ENCODE measurements around the gene ERICH3. TPM values are rescaled to one million over a fixed set of nuclear protein-coding genes. Genes with fewer than 3 reads are reported as not detected.

The ERICH3 gene
- total RNA-seq, 4 donors from 2014 or later = not detected

DNA sequence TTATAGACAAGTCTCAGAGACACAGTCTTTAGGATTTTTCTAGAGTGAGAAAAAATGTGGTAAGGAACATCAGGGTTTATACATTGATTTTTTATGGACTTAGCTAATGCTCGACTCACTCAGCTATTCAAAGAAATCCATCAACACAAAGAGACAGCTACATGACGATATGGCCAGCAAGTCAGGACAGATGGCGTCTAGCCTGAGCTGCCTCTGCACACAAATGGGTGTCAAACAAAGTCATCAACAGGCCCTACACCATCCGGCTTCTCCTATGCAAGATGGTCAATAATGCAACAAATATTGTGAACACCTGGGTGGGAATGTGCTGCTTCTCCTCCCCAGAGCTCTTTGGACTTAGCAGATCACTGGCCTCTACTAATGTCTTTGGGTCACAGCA, 13.3 kb upstream of the ERICH3 start:
- intact Hi-C loops (cut with DNase I) = no loop called here
- WGBS, 2 donors = 35 to 59% methylated on average over 4 of the region's 4 CpGs
- Histone ChIP-seq H3K27ac (no peak overlapping the region), H3K4me3 (no peak overlapping the region), H3K4me1 (no peaks in the 10 kb centered on the region), H3K9me3 (no peaks in the 10 kb centered on the region), H3K27me3 (no peaks in the 10 kb centered on the region), H3K36me3 (no peaks in the 10 kb centered on the region)
- TF ChIP-seq, protein P1, sequence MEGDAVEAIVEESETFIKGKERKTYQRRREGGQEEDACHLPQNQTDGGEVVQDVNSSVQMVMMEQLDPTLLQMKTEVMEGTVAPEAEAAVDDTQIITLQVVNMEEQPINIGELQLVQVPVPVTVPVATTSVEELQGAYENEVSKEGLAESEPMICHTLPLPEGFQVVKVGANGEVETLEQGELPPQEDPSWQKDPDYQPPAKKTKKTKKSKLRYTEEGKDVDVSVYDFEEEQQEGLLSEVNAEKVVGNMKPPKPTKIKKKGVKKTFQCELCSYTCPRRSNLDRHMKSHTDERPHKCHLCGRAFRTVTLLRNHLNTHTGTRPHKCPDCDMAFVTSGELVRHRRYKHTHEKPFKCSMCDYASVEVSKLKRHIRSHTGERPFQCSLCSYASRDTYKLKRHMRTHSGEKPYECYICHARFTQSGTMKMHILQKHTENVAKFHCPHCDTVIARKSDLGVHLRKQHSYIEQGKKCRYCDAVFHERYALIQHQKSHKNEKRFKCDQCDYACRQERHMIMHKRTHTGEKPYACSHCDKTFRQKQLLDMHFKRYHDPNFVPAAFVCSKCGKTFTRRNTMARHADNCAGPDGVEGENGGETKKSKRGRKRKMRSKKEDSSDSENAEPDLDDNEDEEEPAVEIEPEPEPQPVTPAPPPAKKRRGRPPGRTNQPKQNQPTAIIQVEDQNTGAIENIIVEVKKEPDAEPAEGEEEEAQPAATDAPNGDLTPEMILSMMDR (IDR thresholded peaks at IDR 0.05) = no peak
- TF ChIP-seq POLR2A (IDR thresholded peaks at IDR 0.05) = no peak
- DNase-seq = no peak

GRCh38 chr1:74684301-74684700, 10.7 kb upstream of the ERICH3 start:
- no peaks in the 10 kb centered on the region for H3K27me3 ChIP-seq
- no peaks in the 10 kb centered on the region for H3K4me1 ChIP-seq
- no peak for DNase-seq
- no peaks in the 10 kb centered on the region for H3K36me3 ChIP-seq
- TF ChIP-seq, protein P1 (IDR thresholded peaks at IDR 0.05) = no peak
- no peak for TF ChIP-seq POLR2A (IDR thresholded peaks at IDR 0.05)
- intact Hi-C loops (cut with DNase I) = no loop called here
- H3K27ac ChIP-seq = no peak overlapping the region
- no peak overlapping the region for H3K4me3 ChIP-seq
- no peaks in the 10 kb centered on the region for H3K9me3 ChIP-seq
- WGBS, 2 donors = 84 to 94% methylated on average over 2 of the region's 2 CpGs

DNA sequence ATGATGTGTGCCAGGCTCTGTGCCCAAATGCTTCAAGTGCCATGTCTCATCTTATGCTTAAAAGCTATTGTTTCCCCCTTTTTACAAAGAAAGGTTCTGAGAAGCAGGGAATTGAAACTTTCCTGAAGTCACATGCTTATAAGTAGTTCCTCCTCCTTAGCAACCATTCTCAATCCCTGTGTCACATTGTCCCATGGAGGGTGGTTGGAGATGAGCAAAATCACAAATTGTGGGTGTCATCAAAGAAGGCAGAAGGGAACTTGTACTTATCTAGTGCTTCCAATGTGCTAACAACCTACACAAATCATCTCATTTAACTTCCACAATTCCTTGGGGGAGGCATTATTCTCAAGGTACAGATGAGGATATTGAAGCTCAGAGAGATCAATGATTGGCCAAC, 10.1 kb upstream of the ERICH3 start:
- no peak overlapping the region for H3K4me3 ChIP-seq
- H3K36me3 ChIP-seq = no peaks in the 10 kb centered on the region
- H3K9me3 ChIP-seq = no peaks in the 10 kb centered on the region
- no peaks in the 10 kb centered on the region for H3K4me1 ChIP-seq
- H3K27me3 ChIP-seq = no peaks in the 10 kb centered on the region
- TF ChIP-seq POLR2A (IDR thresholded peaks at IDR 0.05) = no peak
- TF ChIP-seq, protein P1 (IDR thresholded peaks at IDR 0.05) = no peak
- H3K27ac ChIP-seq = no peak overlapping the region
- intact Hi-C loops (cut with DNase I) = no loop called here
- DNase-seq = no peak

- Histone ChIP-seq H3K9me3 (no peaks in the 10 kb centered on the region), H3K4me3 (no peak overlapping the region), H3K27me3 (no peaks in the 10 kb centered on the region), H3K27ac (no peak overlapping the region), H3K4me1 (no peaks in the 10 kb centered on the region), H3K36me3 (no peaks in the 10 kb centered on the region)
- TF ChIP-seq, protein P1 (IDR thresholded peaks at IDR 0.05) = no peak
- no peak for TF ChIP-seq POLR2A (IDR thresholded peaks at IDR 0.05)
- WGBS, 2 donors = 52 to 56% methylated on average over 2 of the region's 2 CpGs
- intact Hi-C loops (cut with DNase I) = no loop called here
- DNase-seq = no peak
These were observed 8.3 kb upstream of the ERICH3 start for GRCh38 chr1:74681851-74682250.

GRCh38 chr1:74681449-74681848, 7.9 kb upstream of the ERICH3 start:
- intact Hi-C loops (cut with DNase I) = no loop called here
- H3K4me1 ChIP-seq = no peaks in the 10 kb centered on the region
- no peaks in the 10 kb centered on the region for H3K9me3 ChIP-seq
- TF ChIP-seq, protein P1 (IDR thresholded peaks at IDR 0.05) = no peak
- no peak for TF ChIP-seq POLR2A (IDR thresholded peaks at IDR 0.05)
- no peaks in the 10 kb centered on the region for H3K36me3 ChIP-seq
- H3K27ac ChIP-seq = no peak overlapping the region
- H3K27me3 ChIP-seq = no peaks in the 10 kb centered on the region
- DNase-seq = no peak
- 68 to 73% methylated on average over 4 of the region's 4 CpGs for WGBS, 2 donors
- H3K4me3 ChIP-seq = no peak overlapping the region
